DMS79 treated with DMSO at 0.1 percent for 48 hours (cell line): ENCODE measurements around the gene NCBP3.
"Not testable (repeated sequence)": the region's sequence is repeated elsewhere in the genome, so short reads cannot be mapped to it uniquely, and the experiment has no call there.

ENCODE experiments used
- DNase-seq: peaks from one replicate; lab custom pipeline; 2025; lab: John Stamatoyannopoulos, UW

NCBP3 gene

GRCh38 chr17:3879591-3880417, 33.8 kb upstream of the NCBP3 start:
- DNase-seq = no peak

DNA sequence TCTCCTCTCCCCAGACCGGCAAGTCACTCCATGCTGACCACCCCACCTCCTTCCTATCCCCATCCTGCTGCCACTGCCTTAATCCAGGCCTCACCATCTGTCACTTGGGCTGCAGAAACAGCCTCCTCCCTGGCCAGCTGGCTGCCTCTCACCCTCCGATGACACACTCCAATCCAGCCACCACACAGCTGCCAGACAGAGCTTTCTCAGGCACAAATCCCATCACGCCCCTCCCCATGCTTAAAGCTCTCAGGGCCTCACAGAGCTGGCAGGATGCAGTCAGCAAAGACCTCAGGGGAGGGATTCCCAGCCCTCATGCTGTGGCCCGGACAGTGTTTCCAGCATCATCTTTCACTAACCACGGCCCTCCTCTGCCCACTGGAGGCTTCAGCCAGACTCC, 33.1 kb upstream of the NCBP3 start:
- DNase-seq = peak; percentile 77

DNA sequence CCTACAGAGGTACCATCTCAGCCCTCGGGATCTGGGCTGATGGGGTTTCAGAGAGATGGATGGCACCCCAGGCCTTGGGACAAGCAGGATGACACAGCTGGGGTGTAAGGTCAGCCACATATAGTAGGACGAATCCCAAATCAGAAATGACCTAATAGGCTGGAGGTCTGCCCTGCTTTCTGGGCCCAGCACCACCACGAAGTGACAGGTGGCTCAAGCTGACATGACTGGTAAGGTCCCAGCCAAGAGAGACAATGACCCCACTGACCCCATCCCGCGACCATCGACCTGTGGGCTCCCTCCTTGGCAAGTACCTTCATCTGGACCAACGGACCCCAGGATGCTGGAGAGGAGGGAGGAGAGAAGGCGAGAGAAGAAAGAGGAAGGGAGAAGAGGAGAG, 31.2 kb upstream of the NCBP3 start:
- no peak for DNase-seq

DNA sequence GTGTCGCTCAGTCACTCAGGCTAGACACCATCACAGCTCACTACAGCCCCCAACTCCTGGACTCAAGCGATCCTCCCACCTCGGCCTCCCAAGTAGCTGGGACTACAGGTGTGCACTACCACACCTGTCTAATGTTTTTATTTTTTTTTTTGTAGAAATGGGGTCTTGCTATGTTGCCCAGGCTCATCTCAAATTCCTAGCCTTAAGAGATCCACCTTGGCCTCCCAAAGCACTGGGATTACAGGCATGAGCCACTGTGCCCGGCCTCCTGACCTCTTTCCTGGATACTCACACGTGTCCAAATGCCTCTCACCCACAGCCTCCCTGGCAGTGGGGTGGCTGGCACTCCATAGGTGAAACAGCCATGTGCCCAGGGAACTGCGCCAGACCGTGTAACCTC, 29.3 kb upstream of the NCBP3 start:
- no peak for DNase-seq

GRCh38 chr17:3873862-3874261, 27.8 kb upstream of the NCBP3 start:
- no peak for DNase-seq

DNA sequence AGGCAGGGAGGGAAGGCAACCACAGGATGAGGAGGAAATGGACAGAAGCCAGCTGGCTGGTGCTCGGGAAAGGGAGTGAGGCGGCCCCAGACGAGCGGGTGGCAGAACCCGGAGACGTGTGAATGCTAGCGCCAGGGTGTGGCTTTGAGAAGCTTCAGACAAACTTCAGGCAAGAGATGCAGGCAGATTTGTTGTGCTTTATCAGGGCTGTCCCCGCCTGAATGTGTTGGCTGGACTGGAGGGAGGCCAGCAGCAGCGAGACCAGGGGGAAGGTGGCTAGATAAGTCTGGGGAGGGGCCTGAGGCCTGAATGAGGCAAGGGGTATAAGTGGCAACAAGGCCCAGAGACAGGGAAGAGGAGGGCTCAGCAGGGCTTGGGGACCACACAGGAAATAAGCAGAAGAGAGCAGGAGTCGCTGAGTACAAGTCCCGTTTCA, 24.8 kb upstream of the NCBP3 start:
- no peak for DNase-seq

DNA sequence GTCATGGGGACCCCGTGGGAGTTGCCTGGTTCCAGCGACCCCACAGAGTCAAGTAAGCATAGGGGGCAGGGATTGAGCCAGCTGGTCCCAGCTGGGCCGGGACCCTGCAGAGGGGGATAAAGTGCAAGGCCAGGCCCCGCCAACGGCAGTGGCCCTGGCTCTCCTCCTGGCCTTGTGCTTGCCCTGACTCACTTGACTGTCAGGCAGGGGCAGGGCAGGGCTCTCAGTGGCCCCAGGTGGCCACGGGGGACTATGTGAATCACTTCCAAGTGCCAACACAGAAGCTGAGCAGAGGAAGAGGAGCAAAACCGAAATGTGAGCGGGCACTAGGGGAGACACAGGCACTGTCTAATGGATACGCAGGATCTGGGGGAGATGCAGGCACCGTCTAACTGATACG, 21.6 kb upstream of the NCBP3 start:
- no peak for DNase-seq

DNA sequence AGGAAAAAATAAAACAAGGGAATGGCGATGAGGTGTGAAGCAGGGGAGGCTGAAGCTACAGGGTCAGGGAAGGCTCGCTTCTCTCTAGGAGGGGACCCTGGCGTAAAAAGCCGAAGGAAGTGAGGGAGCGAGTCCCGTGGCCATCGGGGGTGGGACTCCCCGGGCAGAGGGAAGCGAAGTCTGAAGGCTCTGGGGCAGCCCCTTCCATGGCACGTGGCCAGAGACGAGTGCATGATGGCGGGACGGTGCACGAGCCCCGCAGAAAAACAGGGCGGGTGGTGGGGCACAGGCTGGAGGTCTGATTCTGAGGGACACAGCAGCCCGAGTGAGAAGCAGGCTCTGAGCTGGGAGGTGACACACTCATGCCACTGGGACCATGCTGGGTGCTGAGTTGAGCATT, 21.1 kb upstream of the NCBP3 start:
- no peak for DNase-seq

- no peak for DNase-seq
These were observed 20.2 kb upstream of the NCBP3 start for GRCh38 chr17:3866276-3866675.

DNA sequence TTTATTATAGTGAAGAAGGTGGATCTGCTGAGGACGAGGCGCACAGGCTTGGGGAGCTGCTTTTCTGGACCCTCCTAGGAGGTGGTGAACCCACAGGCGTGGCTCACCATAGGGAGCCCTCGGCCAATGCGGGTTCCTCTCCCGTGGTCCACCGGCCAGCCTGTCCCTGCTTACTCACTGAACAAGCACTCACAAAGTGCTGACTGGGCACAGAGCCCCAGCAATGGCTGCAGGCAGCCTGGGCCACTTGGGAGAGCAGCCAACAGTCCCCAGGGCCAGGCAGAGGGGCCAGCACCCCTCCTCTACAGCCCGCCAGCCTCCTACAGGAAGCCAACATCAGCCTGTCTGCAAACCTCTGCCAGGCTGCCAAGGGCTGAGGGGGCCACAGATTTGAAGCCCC, 19.1 kb upstream of the NCBP3 start:
- DNase-seq = no peak

DNA sequence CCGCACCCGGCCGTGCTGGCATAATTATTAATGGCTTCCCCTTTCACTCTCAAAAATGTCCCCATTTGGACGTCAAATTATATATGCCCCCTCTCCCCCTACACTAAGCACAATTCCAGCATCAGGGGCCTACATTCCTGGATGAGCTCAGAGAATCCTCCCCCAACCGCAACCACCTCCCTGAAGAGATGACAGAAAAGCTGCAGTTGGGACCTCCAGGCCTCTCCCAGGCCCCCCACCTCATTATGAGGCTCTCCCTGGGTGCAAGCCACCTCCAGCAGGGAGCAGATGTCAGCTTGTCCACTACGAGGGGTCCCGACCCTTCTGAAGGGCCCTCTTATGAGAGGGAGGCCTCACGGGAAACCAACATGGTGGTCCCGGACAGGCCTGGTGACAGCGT, 18.5 kb upstream of the NCBP3 start:
- DNase-seq = no peak

DNA sequence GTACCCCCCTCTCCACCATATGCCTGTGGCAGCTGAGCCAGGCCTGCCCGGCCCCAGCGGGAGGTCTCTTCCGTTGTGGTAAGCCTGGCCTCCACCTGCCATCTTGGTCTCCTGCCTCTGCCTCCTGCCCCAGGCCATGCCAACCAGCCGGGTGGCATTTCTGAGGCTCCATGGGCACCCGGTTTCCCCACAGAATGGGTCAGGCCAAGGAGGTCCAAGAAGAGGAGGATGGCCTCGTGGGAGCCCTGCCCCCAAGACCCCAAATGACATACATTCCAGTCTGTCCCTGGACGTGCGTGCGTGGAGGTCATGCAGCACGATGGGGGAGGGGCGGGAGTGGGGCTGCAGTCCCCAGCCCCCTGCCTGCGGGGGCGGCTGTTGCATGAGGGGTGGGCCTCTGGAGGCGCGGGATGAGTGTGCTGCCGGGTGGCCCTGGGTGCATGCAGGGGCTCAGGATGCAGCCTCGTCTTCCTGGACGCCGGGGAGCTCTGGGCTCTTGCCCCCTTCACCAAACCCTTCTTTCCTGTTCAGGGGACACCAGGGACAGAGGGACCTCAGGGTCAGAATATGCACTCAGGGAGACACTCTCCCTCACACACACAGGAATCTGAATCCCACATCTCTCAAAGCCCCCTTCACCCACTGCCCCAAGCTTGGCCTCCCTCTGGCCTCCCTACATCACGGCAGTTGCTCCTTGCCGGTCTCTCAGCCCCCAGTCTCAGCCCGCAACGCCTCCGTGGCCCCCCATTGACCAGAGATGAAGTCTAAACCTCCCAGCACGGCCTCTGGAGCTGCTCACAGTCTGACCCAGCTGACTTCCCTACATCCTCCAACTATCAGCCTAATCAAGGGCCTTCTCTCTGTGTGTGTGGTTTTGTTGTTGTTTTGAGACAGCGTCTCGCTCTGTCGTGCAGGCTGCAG, 16.0 kb upstream of the NCBP3 start:
- no peak for DNase-seq

DNA sequence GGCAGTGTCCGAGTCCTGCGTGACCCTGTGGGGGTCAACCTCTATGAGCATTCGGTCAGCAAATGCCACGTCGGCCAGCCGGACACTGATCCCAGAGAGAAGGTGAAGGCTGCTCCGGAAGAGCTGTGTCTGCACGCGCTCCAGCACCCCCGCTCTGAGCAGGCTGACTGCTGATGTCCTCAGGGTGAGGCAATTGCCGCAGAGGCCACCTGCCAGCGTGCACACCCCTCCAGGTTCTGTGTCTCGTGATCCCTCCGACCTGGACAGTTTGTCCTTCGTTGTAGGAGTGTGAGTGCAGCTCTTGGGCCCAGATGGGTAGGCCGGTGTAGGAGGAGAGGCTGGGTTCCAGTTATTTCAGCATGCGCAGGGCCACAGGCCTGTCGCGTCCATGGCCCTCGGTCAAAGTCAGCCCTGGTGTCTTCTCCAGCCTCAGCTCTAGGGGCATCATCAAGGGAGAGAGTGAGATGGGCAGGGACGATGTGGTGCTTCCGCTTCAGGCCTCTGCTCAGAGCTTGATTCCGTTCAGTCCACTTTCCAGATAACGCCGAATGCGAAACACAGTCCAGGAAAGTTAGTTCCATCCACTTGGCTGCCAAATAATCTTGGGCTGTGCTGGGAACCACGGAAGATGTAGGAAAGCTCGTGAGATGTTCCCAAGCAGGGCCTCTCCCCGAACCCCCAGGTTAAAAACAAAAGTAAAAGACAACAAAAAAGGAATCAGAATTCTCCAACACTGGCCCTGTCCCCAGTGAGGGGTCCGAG, 15.1 kb upstream of the NCBP3 start:
- DNase-seq = no peak

GRCh38 chr17:3859940-3860339, 13.9 kb upstream of the NCBP3 start:
- no peak for DNase-seq

- no peak for DNase-seq
These were observed 11.4 kb upstream of the NCBP3 start for GRCh38 chr17:3857261-3858105.

DNA sequence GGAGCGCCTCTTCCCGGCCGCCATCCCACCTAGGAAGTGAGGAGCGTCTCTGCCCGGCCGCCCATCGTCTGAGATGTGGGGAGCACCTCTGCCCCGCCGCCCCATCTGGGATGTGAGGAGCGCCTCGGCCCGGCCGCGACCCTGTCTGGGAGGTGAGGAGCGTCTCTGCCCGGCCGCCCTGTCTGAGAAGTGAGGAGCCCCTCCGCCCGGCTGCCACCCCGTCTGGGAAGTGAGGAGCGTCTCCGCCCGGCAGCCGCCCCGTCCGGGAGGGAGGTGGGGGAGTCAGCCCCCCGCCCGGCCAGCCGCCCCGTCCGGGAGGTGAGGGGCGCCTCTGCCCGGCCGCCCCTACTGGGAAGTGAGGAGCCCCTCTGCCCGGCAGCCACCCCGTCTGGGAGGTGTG, 8.2 kb upstream of the NCBP3 start:
- not testable (repeated sequence) for DNase-seq

DNA sequence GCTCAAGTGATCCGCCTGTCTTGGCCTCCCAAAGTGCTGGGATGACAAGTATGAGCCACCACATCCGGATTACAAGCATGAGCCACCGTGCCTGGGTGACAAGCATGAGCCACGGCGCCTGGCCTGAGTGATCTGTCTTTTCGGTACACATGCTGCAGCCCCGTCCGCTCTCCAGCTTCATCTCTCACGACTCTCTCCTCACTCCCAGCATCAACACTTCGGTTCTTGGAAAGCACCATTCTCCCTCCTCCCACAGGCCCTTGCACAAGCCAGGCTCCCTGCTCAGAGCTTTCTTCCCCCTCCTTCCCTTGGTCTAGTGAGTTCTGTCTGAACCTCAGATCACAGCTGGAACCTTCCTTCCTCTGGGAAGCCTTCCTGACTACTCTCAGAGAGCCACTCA, 6.5 kb upstream of the NCBP3 start:
- no peak for DNase-seq

DNA sequence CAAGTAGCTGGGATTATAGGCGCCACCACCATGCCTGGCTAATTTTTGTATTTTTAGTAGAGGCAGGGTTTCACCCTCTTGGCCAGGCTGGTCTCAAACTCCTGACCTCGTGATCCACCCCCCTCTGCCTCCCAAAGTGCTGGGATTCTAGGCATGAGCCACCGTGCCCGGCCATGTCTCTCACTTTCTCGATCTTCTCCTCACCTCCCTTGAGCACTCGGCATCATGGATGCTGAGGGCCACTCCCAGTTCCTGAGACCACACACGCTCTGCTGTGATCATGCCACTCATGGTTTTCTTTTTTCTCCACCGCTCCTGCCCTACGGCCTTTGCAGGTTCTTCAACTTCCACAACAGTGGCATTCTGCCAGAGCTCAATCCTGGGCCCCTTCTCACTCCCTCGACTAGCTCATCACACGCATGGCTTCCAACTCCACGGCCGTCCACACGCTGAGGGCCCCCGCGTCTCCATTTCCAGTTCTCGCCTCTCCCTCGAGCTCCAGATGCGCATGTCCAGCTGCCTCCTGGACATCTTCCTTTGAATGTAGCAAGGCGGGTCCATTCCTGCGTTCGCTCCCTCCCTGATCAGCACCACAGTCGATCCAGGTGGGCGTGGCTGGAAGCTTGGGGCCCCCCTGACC, 5.5 kb upstream of the NCBP3 start:
- peak; percentile 14 for DNase-seq

GRCh38 chr17:3848229-3848835, 2.3 kb upstream of the NCBP3 start:
- no peak for DNase-seq

- DNase-seq = no peak
These were observed 1.2 kb upstream of the NCBP3 start for GRCh38 chr17:3847165-3847670.
